Dermis microvascular lymphatic vessel endothelial cell (primary cell): ENCODE results near the gene MARCHF5. TPM values are rescaled to one million over a fixed set of nuclear protein-coding genes. Genes with fewer than 3 reads are reported as not detected.

Source experiments
- DNase-seq, 2 donors: peaks; one replicate each; pipeline versions ENCODE4 v3.0.0 to v3.0.0-alpha.2; 2010; ENCODE audit warnings: low read depth in 2 of 2
- total RNA-seq: library from RNA; depleted of rRNA; stranded (reverse); fragments of >200 nt; gene quantifications from 2 replicates; pipeline ENCODE4 v1.2.1, GENCODE V29; 2014

The MARCHF5 gene, protein sequence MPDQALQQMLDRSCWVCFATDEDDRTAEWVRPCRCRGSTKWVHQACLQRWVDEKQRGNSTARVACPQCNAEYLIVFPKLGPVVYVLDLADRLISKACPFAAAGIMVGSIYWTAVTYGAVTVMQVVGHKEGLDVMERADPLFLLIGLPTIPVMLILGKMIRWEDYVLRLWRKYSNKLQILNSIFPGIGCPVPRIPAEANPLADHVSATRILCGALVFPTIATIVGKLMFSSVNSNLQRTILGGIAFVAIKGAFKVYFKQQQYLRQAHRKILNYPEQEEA
- 23.5 and 26.4 TPM in 2 replicates for total RNA-seq

- DNase-seq = peak; percentile 89 to 98
These were observed at the start of gene MARCHF5, which contains the start of gene CPEB3 for GRCh38 chr10:92290837-92291615. TSS of gene MARCHF5 (plus strand) at chr10:92291167. CDS start at chr10:92291495, 328 bp downstream. TSS of gene CPEB3 (minus strand) at chr10:92291078. CDS start at chr10:92240350, 50,728 bp downstream.

DNA sequence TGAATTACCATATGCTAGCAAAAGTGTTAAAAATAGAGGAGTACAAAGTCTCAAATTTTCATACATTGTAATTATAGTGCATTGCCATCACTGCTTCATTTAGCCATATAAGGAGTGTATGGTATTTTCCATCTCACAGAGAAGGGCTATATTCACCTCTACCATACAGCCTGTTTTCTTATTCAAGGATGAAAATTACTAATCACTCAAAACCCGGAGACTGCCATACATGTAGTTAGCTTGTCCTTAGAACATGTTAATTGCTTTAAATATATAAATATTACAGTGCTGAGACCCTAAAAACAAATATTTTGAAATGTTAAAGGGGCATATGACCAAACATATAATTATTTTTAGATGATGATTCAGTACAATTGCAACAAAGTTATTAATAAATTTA, 49.5 kb upstream of the MARCHF5 start:
- DNase-seq = no peak

DNA sequence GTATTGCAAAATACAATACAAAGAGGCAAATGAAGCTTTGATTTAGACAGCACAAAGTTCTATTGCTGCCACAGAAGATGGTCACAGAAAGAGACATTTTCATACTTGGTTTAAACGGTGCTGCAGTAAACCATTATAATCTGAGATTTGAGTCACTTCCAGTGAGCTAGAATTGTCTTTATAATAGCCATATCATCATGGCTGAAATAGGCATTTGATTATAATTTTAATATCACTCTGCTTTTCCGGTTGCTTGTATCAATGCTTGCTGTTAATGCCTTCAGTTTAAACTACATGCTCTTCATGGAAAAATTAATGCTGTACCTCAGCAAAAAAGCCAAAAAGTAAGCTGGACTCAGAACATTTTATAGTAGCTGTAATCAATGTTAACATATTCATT, 48.6 kb upstream of the MARCHF5 start:
- DNase-seq = no peak

GRCh38 chr10:92242910-92243671, 47.9 kb upstream of the MARCHF5 start:
- DNase-seq = peak; percentile 34 to 77

DNA sequence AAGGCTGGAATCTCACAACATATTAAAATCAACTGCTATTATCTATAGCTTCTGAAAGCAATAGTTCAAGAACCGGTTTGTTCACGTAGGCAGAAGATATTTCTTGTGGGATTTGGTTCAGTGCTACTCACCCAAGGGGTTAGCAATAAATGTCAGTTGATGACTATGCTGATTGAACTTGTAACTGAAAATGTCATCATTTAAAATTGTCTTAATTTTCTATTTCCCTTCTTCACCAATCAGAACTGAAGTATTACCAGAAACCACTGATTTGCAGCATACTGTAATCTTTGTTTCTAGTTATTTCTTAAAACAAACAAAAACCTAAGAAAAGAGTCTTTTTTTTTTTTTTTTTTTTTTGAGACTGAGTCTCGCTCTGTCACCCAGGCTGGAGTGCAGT, 46.2 kb upstream of the MARCHF5 start:
- no peak for DNase-seq

DNA sequence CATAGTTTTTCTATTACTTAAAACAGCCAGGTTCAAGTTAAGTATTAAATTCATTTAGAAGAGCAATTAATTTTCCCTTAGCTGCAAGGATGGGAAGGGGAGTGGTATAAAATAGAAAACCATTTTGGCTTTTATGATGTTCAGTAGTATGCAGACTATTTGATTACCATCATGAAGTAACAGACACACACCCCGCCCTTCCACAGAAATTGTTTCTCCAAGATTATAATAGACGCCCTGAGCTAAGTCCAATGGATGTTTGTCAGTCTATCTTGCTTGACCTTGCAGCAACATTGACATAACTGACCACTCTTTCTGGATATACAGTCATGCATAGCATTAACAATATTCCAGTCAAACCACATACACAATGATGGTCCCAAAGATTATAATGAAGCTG, 42.4 kb upstream of the MARCHF5 start:
- DNase-seq = no peak

- DNase-seq = no peak
These were observed 27.6 kb upstream of the MARCHF5 start for GRCh38 chr10:92263396-92263795.

GRCh38 chr10:92264249-92264648, 26.7 kb upstream of the MARCHF5 start:
- no peak for DNase-seq

DNA sequence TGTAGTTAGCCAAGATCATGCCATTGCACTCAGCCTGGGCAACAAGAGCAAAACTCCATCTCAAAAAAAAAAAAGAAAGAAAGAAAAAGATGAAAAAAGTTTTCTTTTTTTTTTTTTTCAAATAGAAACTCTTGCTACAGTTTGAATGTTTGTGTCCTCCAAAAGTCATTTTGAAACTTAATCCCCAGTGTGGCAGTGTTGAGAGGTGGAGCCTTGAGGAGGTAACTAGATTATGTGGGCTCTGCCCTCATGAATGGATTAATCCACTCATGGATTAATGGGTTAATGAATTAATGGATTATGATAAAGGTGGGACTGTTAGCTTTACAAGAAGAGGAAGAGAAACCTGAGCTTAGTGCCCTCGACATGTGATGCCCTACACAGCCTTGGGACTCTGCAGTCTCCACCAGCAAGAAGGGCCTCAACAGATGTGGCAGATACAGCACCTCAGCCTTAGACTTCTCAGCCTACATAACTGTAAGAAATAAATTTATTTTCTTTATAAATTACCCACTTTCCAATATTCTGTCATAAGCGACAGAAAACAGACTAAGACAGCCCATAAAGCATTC, 25.2 kb upstream of the MARCHF5 start:
- DNase-seq = no peak

GRCh38 chr10:92267343-92267742, 23.6 kb upstream of the MARCHF5 start:
- no peak for DNase-seq

DNA sequence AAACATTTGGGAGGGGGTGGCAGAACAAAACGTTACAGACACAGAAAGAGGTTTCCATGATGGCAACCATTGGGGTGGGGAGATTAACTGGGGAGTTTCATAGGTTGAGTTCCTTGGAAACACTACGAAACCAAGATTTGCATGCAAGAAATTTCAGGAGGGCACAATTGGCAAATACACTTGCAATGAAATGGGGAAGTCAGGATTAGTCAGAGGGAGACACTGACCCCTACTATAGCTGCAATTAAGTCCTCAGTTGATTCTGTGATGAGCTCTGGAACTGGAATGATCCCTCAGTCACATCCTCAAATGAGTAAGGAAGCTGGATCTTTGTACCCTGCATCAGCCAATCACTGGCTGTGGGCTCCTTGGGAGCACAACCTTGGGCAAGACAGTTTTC, 22.2 kb upstream of the MARCHF5 start:
- DNase-seq = no peak

- no peak for DNase-seq
These were observed 16.9 kb upstream of the MARCHF5 start for GRCh38 chr10:92274071-92274470.

GRCh38 chr10:92278996-92279696, 11.8 kb upstream of the MARCHF5 start:
- no peak for DNase-seq

- no peak for DNase-seq
These were observed 6.8 kb upstream of the MARCHF5 start for GRCh38 chr10:92284112-92284704.

- DNase-seq = peak; percentile 30 to 67
These were observed 711 bp upstream of the MARCHF5 start for GRCh38 chr10:92290076-92290836.

DNA sequence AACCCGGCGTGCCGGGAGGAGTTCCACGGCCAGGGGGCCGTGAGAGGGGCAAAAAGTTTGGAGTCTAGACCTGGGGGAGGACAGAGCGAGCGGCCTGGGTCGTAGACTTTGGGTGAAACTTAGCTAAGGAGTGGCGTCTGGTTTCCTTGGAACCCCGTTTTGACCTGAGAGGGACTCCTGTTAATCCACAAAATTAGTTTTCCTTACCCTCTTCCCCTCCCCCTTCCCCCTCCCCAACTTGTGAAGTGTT, 574 bp downstream of the MARCHF5 start:
- DNase-seq = no peak

DNA sequence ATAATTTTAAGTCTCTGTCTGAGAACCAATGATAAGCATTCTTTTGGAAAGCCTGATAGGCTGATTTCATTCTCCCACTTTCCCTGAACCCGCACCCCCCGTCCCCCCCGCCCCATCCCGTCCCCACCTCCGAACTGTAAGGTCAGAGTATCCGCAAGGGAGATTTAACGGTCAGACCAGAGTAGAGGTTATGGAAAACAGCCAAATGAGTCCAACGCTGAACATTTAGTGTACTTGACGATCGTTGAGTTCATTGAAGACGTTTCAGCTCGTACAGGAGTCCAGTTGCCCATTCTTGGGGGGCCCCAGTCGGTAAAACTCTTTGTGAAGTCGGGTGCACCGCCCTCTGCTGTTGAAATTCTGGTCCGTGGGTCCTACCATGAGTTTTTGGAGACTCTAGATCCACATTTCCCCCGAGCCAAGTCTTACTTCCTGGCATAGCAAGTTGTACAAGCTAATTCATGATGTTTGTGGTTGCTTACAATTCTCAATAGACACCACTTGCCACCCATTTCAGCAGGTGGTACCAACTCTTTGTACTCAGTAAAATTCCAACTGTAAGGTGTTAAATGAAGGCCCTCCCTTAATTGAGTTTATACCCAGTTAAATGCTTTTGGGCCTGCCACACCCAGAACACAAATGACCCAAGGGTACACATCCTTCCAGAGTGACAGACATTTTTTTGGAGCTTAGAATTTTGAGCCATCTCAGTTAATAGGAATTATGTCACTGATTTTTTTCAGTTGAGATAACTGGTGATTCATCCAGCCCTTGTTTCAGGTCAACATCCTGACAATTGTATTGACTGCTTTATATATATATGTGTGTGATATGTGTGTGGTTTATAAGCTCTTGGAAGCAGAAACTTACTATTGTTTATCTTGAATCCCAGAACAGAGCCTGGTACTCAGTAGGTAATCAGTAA, 1.2 kb downstream of the MARCHF5 start:
- DNase-seq = peak; percentile 36 to 80

DNA sequence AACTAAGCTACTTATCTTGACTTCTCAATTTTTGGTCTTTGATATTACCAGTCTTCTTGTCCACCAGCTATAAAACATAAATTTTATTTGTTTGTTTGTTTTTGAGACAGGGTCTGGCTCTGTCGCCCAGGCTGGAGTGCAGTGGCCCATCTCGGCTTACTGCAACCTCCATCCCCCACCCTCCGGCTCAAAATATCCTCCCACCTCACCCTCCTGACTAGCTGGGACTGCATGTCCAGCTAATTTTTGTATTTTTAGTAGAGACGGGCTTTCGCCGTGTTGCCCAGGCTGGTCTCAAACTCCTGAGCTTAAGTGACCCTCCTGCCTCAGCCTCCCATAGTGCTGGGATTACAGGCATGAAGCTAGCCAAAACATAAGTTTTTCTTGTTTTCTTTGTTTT, 7.5 kb downstream of the MARCHF5 start:
- DNase-seq = no peak

DNA sequence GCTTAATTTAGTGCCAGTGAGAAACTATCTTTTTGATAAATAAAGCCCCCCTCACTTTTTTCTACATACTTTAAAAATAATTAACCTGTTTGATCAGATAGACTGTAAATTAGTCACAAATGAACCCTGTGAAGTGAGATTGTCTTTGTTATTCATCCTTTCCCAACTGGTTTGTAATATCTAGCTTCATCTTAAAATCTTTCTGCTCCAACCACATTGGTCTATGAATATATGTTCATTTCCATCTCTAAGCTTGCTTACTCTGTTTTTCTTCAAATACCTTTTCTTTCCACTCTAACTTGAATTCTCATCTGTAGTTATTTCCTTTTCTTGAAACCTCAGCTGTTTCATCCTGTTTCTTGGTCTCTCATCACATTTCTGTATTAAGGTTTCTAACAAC, 12.1 kb downstream of the MARCHF5 start:
- no peak for DNase-seq
